ENCODE results near the gene ARHGAP42. TPM values are rescaled to one million over a fixed set of nuclear protein-coding genes. Genes with fewer than 3 reads are reported as not detected.
A peak's percentile ranks its signal among the peaks of the same experiment; 100 is the strongest.

ARHGAP42 gene
- total and polyA plus RNA-seq, 2 of the 4 experiments (the other 2 are of a cell fraction): 2.9 to 7.3 TPM

DNA sequence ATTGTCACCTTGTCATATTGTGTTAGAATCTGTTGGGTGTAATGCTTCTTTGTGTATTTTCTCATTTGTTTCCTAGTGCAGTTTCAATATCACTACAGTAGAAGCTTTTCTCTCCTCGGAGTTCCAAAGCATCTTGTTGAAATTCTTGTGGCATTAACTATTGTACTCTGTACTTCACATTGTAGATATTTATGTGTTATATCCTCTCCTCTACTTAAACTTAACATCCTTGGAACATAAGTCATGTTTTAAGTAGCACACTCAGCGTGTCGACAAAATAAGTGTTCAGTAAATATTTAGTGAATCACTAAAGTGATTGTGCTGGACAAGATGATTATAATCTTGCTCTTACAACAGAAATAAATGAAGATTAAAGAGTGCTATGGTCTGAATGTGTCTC is 201.7 kb downstream of the ARHGAP42 start:
- Histone ChIP-seq H3K14ac (replicated peaks; ENCODE audit: low read depth, low read length) (no peak overlapping the region; the same call in 1 of the 2 replicates), H3K9me1 (ENCODE audit: insufficient read depth, low read length) (peaks cover 6% of the 10 kb centered on the region), H3K4me2 (ENCODE audit: low read depth, low read length) (peak overlapping the region; percentile 29; the same call in 1 of the 2 replicates), H2AK5ac (ENCODE audit: low read depth, low read length) (peak overlapping the region; percentile 62; the same call in 1 of the 2 replicates), H3K79me1 (ENCODE audit: low read depth in 1 of 2, low read length in 2 of 2) (peaks cover 2 to 15% of the 10 kb centered on the region in 2 experiments; a peak in 3 of 4 replicates), H2BK5ac (ENCODE audit: low read depth, low read length, poor library complexity, severe bottlenecking) (no peak overlapping the region), H4K91ac (ENCODE audit: insufficient read depth, low read depth, low read length) (no peak overlapping the region), H3K27ac (ENCODE audit: insufficient read depth, low read length) (no peak overlapping the region), H3K4me1 (ENCODE audit: control insufficient read depth, insufficient read depth, low read length) (peaks cover 6% of the 10 kb centered on the region), H3K23ac (ENCODE audit: low read depth, low read length) (0 out of 2 replicates have a peak overlapping the region, but pooled peaks have one; percentile 33), H3K9me3 (ENCODE audit: control insufficient read depth, insufficient read depth, low read length) (no peaks in the 10 kb centered on the region), H3K4me3 (ENCODE audit: insufficient read depth, low read depth, low read length) (no peak overlapping the region), H2BK120ac (ENCODE audit: low read depth, low read length) (no peak overlapping the region), H3K27me3 (ENCODE audit: control insufficient read depth, insufficient read depth, low read length) (no peaks in the 10 kb centered on the region), H4K5ac (ENCODE audit: low read depth, low read length) (peak overlapping the region; percentile 92; the same call in 1 of the 2 replicates), H3K56ac (ENCODE audit: extremely low read depth, insufficient read depth, low read length) (no peak overlapping the region), H2BK15ac (ENCODE audit: low read depth, low read length) (peak overlapping the region; percentile 71; the same call in 2 of the 3 replicates), H3K36me3 (ENCODE audit: control insufficient read depth, insufficient read depth, low read length) (no peaks in the 10 kb centered on the region), H2AFZ (replicated peaks; ENCODE audit: low read length, poor library complexity) (no peak overlapping the region), H2AK9ac (replicated peaks; ENCODE audit: low read depth, low read length, poor library complexity) (no peak overlapping the region), H2BK20ac (ENCODE audit: low read depth, low read length) (no peak overlapping the region), H3K18ac (ENCODE audit: low read depth, low read length) (peak overlapping the region; percentile 96), H3K4ac (ENCODE audit: low read depth, low read length) (no peak overlapping the region), H4K20me1 (ENCODE audit: insufficient read depth, low read length) (no peaks in the 10 kb centered on the region), H4K8ac (ENCODE audit: low read depth in 2 of 2, low read length in 2 of 2) (no peak overlapping the region; a peak in 1 of 4 replicates), H3K9ac (ENCODE audit: low read depth, low read length) (no peak overlapping the region)
- intact Hi-C loops (cut with micrococcal nuclease): no loop called here
- no peak for TF ChIP-seq RAD21 (IDR thresholded peaks at IDR 0.05; ENCODE audit: low read length)
- TF ChIP-seq MXI1 (IDR thresholded peaks at IDR 0.05; ENCODE audit: borderline replicate concordance, low read depth, low read length): no peak
- no peak for TF ChIP-seq NFE2L2 (IDR thresholded peaks at IDR 0.05; ENCODE audit: low read depth, low read length)
- TF ChIP-seq CHD1 (IDR thresholded peaks at IDR 0.05; ENCODE audit: low read depth, low read length): no peak
- ChIA-PET CTCF (interaction anchor here (1.0 kb wide), 1 partner anchor 35 kb away, joined by 3 read pairs; no protein-coding TSS in a partner anchor), POLR2A (ENCODE audit: unreplicated experiment) (no interaction called here)
- ATAC-seq (ENCODE audit: low read depth) (no peak), DNase-seq (no peak)
- no TSS peak for BruUV-seq (replicated peaks)
- no CpG with 5 or more reads among the region's 3 CpGs for WGBS, 2 experiments (ENCODE audit: extremely low coverage in 2 of 2, insufficient read length in 1 of 2)
- in situ Hi-C loops (cut with MboI; ENCODE audit: low sequenced_read_pairs): no loop called here
- dilution Hi-C loops (cut with HindIII; ENCODE audit: low sequenced_read_pairs, unreplicated experiment): no loop called here

All from IMR-90 (cell line).